GM10266 (cell line): ENCODE data around the gene PLSCR2.
"Not testable (repeated sequence)": the region's sequence is repeated elsewhere in the genome, so short reads cannot be mapped to it uniquely, and the experiment has no call there.

Experiments
- DNase-seq: peaks from one replicate; pipeline ENCODE4 v3.0.0; 2012; ENCODE audit errors: extremely low spot score
- CTCF ChIP-seq: IDR thresholded peaks from 2 replicates; pipeline ENCODE4 v1.5.1; 2012; ENCODE audit warnings: mild to moderate bottlenecking, low read depth; ENCODE audit not compliant: control insufficient read depth, insufficient read depth; ENCODE audit errors: missing control alignments

PLSCR2 gene

DNA sequence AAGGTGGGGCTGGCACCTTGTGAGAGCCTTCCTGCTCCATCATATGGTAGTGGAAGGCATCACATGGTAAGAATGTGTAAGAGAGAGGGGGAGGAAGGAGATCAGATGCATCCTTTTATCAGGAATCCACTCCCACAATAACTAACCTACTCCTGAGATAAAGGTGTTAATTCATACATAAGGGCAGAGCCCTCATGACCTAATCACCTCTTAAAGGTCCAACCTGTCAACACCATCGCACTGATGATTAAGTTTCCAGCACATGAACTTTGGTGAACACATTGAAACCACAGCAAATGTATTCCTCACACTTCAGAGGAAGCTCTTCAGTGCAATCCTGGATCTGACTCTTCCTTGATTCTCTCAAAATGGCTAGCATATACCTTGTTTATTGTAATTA is 55.4 kb downstream of the PLSCR2 start:
- no peak for TF ChIP-seq CTCF
- DNase-seq = no peak

DNA sequence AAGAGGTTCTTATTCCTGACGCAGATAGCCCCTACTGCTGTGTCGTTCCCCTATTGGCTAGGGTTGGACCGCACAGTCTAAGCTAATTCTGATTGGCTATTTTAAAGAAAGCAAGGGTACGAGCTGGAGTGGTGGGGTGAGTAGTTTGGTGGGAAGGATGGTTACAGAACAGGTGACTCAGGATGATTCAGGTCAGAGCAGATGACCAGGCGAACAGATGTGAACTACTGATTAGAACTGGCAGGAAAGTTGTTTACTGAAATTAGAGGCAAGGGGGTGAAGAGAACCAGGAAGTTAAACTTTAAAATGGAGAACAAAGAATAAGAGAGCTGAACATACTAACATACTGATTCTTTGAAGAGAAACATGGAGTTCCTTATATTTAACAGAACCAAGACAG is 56.6 kb downstream of the PLSCR2 start:
- not testable (repeated sequence) for DNase-seq

GRCh38 chr3:146407956-146408355 is 61.4 kb downstream of the PLSCR2 start:
- no peak for TF ChIP-seq CTCF
- no peak for DNase-seq

- no peak for TF ChIP-seq CTCF
- DNase-seq = no peak
Observed at GRCh38 chr3:146404436-146404835, 64.9 kb downstream of the PLSCR2 start.

DNA sequence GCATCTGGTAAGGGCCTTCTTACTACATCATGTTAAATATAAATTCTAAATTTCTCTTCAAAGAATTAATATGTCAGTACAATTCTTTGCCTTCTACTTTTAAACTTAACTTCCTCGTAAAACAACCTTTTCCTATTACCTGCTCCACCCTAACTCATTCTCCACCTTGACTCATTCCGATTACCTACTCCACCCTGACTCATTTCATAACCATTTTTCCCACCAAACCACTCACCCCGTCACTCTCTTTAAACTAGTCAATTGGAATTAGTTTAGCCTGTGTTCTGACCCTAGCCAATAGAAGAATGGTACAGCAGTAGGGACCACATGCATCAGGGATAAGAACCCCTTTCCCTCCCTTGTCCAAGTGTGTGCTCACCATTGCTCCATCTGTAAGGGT is 65.6 kb downstream of the PLSCR2 start:
- no peak for DNase-seq
- no peak for TF ChIP-seq CTCF

DNA sequence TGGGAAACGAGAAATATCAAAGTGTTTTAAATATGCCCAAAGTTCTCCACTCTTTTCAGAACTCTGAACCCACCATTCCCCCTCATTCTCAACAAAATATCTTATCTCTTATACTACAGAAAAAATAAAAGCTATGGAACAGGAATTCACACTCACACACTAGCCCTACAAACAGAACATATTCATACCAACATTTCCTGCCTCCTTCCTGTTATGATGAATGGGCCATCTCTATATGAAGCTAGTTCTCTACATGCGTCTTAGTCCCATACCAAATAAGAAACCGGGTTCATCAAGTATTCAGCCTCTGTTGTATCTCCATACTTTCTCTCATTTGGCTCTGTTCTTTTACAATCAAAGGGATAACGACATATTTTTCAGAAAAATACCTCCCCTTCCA is 72.6 kb downstream of the PLSCR2 start:
- TF ChIP-seq CTCF = no peak

DNA sequence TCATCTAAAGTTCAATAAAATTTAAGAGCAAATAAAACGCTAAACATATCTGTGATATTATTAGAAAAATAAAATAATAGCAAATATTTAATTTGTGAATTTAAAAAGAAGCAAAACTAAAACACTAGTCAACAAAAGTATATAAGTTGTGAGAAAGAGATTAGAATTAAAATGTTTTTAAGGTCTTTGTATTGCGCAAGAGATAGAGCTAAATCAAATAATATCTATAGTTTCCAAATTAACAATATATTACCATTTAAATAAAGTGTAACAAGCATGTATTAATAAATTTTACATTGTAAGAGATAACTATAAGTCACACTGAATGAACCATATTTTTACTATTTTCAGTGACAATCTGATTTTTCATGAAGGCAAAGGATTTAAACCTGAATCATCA is 74.2 kb downstream of the PLSCR2 start:
- no peak for TF ChIP-seq CTCF
- DNase-seq = no peak

More for the DNA sequence above, 72.6 kb downstream of the PLSCR2 start:
- no peak for DNase-seq

DNA sequence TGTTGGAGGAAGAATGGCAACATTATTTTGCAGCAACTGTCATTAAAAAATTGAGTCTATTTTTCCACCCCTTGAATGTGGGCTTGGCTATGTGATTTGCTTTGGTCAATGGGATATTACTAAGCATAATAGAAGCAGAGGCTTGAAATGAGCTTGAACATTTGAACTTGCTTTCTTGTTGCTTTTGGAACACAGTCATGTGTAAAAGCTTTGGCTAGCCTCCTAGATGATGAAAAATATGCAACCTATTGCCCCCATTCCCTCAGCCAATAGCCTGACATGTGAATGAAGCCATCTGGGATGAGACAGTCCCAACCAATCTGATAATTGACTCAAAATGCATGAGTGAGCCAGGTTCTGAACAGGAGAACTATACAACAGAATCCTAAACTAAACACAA is 78.4 kb downstream of the PLSCR2 start:
- TF ChIP-seq CTCF = no peak
- no peak for DNase-seq
